ENCODE results near the gene FTCD. TPM values are rescaled to one million over a fixed set of nuclear protein-coding genes. Genes with fewer than 3 reads are reported as not detected.

The FTCD gene
- total RNA-seq, 2 donors from 2014 or later, result 0.24 TPM; not detected in 1

DNA sequence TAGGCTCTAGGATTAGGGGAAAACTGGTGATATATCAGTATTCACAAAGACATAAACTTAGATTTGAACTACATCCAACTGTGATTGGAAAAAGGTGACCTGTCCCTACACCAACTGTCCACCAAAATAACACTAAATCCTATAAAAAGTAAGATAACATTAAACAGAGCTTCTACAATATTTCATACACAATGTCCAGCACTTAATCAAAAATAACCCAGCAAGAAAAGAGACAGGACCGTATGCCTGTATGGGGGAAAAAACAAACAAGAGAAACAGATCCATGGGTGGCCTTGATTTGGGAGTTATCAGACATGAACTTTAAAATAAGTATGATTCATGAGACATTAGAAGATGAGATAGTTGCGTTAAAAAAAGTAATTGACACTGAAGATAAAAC is 67.2 kb downstream of the FTCD start:
- Histone ChIP-seq H3K4me3 (no peak overlapping the region), H3K27ac (no peak overlapping the region), H3K27me3 (no peaks in the 10 kb centered on the region), H3K9me3 (peaks cover 0 to 17% of the 10 kb centered on the region in 2 donors), H3K4me1 (peaks cover 0 to 6% of the 10 kb centered on the region in 2 donors), H3K36me3 (no peaks in the 10 kb centered on the region)
- TF ChIP-seq, protein P1, sequence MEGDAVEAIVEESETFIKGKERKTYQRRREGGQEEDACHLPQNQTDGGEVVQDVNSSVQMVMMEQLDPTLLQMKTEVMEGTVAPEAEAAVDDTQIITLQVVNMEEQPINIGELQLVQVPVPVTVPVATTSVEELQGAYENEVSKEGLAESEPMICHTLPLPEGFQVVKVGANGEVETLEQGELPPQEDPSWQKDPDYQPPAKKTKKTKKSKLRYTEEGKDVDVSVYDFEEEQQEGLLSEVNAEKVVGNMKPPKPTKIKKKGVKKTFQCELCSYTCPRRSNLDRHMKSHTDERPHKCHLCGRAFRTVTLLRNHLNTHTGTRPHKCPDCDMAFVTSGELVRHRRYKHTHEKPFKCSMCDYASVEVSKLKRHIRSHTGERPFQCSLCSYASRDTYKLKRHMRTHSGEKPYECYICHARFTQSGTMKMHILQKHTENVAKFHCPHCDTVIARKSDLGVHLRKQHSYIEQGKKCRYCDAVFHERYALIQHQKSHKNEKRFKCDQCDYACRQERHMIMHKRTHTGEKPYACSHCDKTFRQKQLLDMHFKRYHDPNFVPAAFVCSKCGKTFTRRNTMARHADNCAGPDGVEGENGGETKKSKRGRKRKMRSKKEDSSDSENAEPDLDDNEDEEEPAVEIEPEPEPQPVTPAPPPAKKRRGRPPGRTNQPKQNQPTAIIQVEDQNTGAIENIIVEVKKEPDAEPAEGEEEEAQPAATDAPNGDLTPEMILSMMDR (IDR thresholded peaks at IDR 0.05), result no peak
- DNase-seq (ENCODE audit: low spot score), result no peak

DNA sequence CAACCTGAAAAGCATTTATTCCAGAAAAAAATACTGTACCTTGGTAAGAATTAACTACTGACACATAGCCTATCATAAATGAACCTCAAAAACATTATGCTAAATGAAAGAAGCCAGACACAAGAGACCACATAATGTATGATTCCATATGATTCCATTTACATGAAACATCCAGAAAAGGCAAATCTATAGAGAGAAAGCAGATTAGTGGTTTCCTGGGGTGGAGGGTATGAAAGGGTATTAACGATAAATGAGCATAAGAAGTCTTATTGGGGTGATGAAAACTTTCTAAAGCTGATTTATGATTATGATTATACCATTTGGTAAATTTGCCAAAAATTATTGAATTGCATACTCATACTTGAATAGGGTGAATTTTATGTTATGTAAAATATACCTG is 67.7 kb downstream of the FTCD start:
- Histone ChIP-seq H3K27me3 (no peaks in the 10 kb centered on the region), H3K4me1 (peaks cover 0 to 2% of the 10 kb centered on the region in 2 donors), H3K9me3 (peaks cover 0 to 17% of the 10 kb centered on the region in 2 donors), H3K27ac (no peak overlapping the region), H3K36me3 (no peaks in the 10 kb centered on the region), H3K4me3 (no peak overlapping the region)
- TF ChIP-seq, protein P1 (IDR thresholded peaks at IDR 0.05), result no peak
- no peak for DNase-seq (ENCODE audit: low spot score)

Other genes starting within 250 kb of the FTCD start
- 100 to 1,000 TPM; 201 to 278 TPM for gene COL6A1, start 173.8 kb downstream of the FTCD start, total RNA-seq
- gene COL6A2, start 57.5 kb downstream of the FTCD start, total RNA-seq, result 100 to 1,000 TPM; 249 to 252 TPM
- gene SPATC1L, start 28.9 kb upstream of the FTCD start, total RNA-seq, result 10 to 100 TPM in 1 of 2 donors, 1 to 10 TPM in 1; 8.7 to 12.5 TPM
- 10 to 100 TPM; 31.4 to 36.6 TPM for gene LSS, start 73.2 kb upstream of the FTCD start, total RNA-seq
- 10 to 100 TPM; 35.7 to 45.4 TPM for gene MCM3AP, start 130.0 kb upstream of the FTCD start, total RNA-seq
- 10 to 100 TPM; 11.0 to 22.1 TPM for gene YBEY, start 130.8 kb upstream of the FTCD start, total RNA-seq
- gene C21orf58, start 168.3 kb upstream of the FTCD start, total RNA-seq, result under 1 TPM; 0.31 to 0.74 TPM
- gene PCNT, start 168.6 kb upstream of the FTCD start, total RNA-seq, result 10 to 100 TPM; 31.7 to 40.3 TPM

Measured in right atrium auricular region (tissue), 2 donors.